ENCODE measurements around the gene C19orf33. TPM values are rescaled to one million over a fixed set of nuclear protein-coding genes. Genes with fewer than 3 reads are reported as not detected.

C19orf33 gene
- total and polyA plus RNA-seq, 9 of the 15 experiments (the other 6 are each of a cell fraction or from before 2014, with no cell fraction given), result 3.2 TPM; not detected in 8

- TF ChIP-seq ZBTB26 (CRISPR knock-in tag; IDR thresholded peaks at IDR 0.05), result no peak
- TF ChIP-seq, protein P1, sequence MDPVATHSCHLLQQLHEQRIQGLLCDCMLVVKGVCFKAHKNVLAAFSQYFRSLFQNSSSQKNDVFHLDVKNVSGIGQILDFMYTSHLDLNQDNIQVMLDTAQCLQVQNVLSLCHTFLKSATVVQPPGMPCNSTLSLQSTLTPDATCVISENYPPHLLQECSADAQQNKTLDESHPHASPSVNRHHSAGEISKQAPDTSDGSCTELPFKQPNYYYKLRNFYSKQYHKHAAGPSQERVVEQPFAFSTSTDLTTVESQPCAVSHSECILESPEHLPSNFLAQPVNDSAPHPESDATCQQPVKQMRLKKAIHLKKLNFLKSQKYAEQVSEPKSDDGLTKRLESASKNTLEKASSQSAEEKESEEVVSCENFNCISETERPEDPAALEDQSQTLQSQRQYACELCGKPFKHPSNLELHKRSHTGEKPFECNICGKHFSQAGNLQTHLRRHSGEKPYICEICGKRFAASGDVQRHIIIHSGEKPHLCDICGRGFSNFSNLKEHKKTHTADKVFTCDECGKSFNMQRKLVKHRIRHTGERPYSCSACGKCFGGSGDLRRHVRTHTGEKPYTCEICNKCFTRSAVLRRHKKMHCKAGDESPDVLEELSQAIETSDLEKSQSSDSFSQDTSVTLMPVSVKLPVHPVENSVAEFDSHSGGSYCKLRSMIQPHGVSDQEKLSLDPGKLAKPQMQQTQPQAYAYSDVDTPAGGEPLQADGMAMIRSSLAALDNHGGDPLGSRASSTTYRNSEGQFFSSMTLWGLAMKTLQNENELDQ (CRISPR knock-in tag; IDR thresholded peaks at IDR 0.05; ENCODE audit: borderline replicate concordance), result no peak
- TF ChIP-seq MYC (IDR thresholded peaks at IDR 0.05; ENCODE audit: low read depth, low read length), result peak; percentile 20; the same call in 1 of the 2 replicates
- no peak for TF ChIP-seq MYC (CRISPR knock-in tag; IDR thresholded peaks at IDR 0.05; ENCODE audit: borderline replicate concordance, low read depth)
- TF ChIP-seq POLR2A (conservative IDR thresholded peaks at IDR 0.05), result peak; percentile 60; the same call in 1 of the 2 replicates
- 0 out of 4 replicates have a peak, but pooled peaks of 1 of the 2 experiments have one; percentile 22 for TF ChIP-seq ARNT (IDR thresholded peaks at IDR 0.05)
- 0 out of 2 replicates have a peak, but pooled peaks have one; percentile 21 for TF ChIP-seq ZBTB40 (IDR thresholded peaks at IDR 0.05)
- TF ChIP-seq ZBTB40 (CRISPR knock-in tag; IDR thresholded peaks at IDR 0.05), result no peak
- no peak for TF ChIP-seq SREBF1 (IDR thresholded peaks at IDR 0.05; ENCODE audit: borderline replicate concordance, low read depth, low read length)
- TF ChIP-seq POLR2G (IDR thresholded peaks at IDR 0.05; ENCODE audit: low read depth, low read length), result no peak; the same call in 1 of the 2 replicates
- peak; percentile 41; the same call in 1 of the 2 replicates for TF ChIP-seq SMARCA4 (IDR thresholded peaks at IDR 0.05)
- TF ChIP-seq GMEB1 (CRISPR knock-in tag; IDR thresholded peaks at IDR 0.05), result no peak
- TF ChIP-seq XRCC5 (IDR thresholded peaks at IDR 0.05; ENCODE audit: low read depth, low read length), result 0 out of 2 replicates have a peak, but pooled peaks have one; percentile 42
Observed at GRCh38 chr19:38336638-38337359, 32.7 kb downstream of the C19orf33 start (continued).

Measured in K562 (cell line).